K562 (cell line): Measurements from ENCODE around the gene ZNF689. TPM values are rescaled to one million over a fixed set of nuclear protein-coding genes. Genes with fewer than 3 reads are reported as not detected.

Source experiments
- ARID4B ChIP-seq: sonication (generic); formaldehyde crosslinking; IDR thresholded peaks from 2 replicates; pipeline ENCODE4 v1.8.0; 2022; ENCODE audit warnings: mild to moderate bottlenecking, missing genetic modification reagents
- BRD4 ChIP-seq: fragments of 200-600 bp; sonication (generic); IDR thresholded peaks from 2 replicates; pipeline ENCODE4 v1.6.1; 2017; ENCODE audit warnings: inconsistent platforms
- C11orf30 ChIP-seq: fragments of 450-650 bp; IDR thresholded peaks from 2 replicates; pipeline ENCODE4 v1.6.1; 2016; ENCODE audit warnings: low read depth, mild to moderate bottlenecking
- CXXC5 ChIP-seq: fragments of 250-450 bp; sonication (Bioruptor Pico); IDR thresholded peaks from 2 replicates; pipeline ENCODE4 v1.8.0; 2022; ENCODE audit warnings: inconsistent platforms, mild to moderate bottlenecking, moderate library complexity
- DNMT1 ChIP-seq: fragments of 450-650 bp; IDR thresholded peaks from 2 replicates; pipeline ENCODE4 v1.6.1; 2016; ENCODE audit warnings: antibody characterized with exemption, mild to moderate bottlenecking
- ESRRB ChIP-seq: fragments of 250-450 bp; sonication (Bioruptor Pico); IDR thresholded peaks from 2 replicates; pipeline ENCODE4 v1.5.0; 2020; ENCODE audit warnings: mild to moderate bottlenecking, moderate library complexity, borderline replicate concordance
- HDAC3 ChIP-seq: fragments of 450-650 bp; IDR thresholded peaks from 2 replicates; pipeline ENCODE4 v1.6.1; 2018; ENCODE audit warnings: borderline replicate concordance, mild to moderate bottlenecking, moderate library complexity; ENCODE audit not compliant: partially characterized antibody
- ILF3 ChIP-seq: fragments of 450-650 bp; IDR thresholded peaks from 2 replicates; pipeline ENCODE4 v1.6.1; 2018; ENCODE audit warnings: antibody characterized with exemption, mild to moderate bottlenecking, moderate library complexity, borderline replicate concordance
- MBD2 ChIP-seq: sonication (generic); IDR thresholded peaks from 2 replicates; pipeline ENCODE4 v1.6.1; 2016; ENCODE audit warnings: low read depth, borderline replicate concordance
- MED1 ChIP-seq: sonication (generic); formaldehyde crosslinking; IDR thresholded peaks from 2 replicates; pipeline ENCODE4 v1.8.1; 2023; ENCODE audit warnings: missing genetic modification reagents, borderline replicate concordance
- PML ChIP-seq: IDR thresholded peaks from 2 replicates; pipeline ENCODE4 v1.6.1; 2012; ENCODE audit warnings: low read length, inconsistent platforms
- SREBF1 ChIP-seq: fragments of 150-350 bp; IDR thresholded peaks from 2 replicates; pipeline ENCODE4 v1.6.1; 2014; ENCODE audit warnings: antibody characterized with exemption, low read depth, low read length, borderline replicate concordance
- STAG1 ChIP-seq: sonication (generic); formaldehyde crosslinking; IDR thresholded peaks from 2 replicates; pipeline ENCODE4 v1.5.0; 2020; ENCODE audit warnings: missing genetic modification reagents, borderline replicate concordance
- TAF9B ChIP-seq: fragments of 450-650 bp; IDR thresholded peaks from 2 replicates; pipeline ENCODE4 v1.6.1; 2018; ENCODE audit warnings: mild to moderate bottlenecking; ENCODE audit not compliant: partially characterized antibody
- ZBTB33 ChIP-seq: sonication (generic); formaldehyde crosslinking; IDR thresholded peaks from 2 replicates; pipeline ENCODE4 v1.8.1; 2023; ENCODE audit warnings: mild to moderate bottlenecking, missing genetic modification reagents
- ZKSCAN1 ChIP-seq: fragments of 150-350 bp; IDR thresholded peaks from 2 replicates; pipeline ENCODE4 v1.6.1; 2016; ENCODE audit warnings: low read depth, low read length
- ZNF57 ChIP-seq: fragments of 450-650 bp; formaldehyde crosslinking; IDR thresholded peaks from 2 replicates; pipeline ENCODE4 v1.4.0; 2020; ENCODE audit warnings: mild to moderate bottlenecking, moderate library complexity
- ZSCAN29 ChIP-seq: fragments of 450-650 bp; IDR thresholded peaks from 2 replicates; pipeline ENCODE4 v1.6.1; 2017
- polyA plus RNA-seq, 8 experiments: library from polyadenylated mRNA; depleted of rRNA in 4 of 8; stranded (reverse) in 5 of 8; unstranded in 3 of 8; fragments of >200 nt; fragmentation: Nextera tagmentation in 2 of 8; fragmentation: Illumina TruSeq in 1 of 8; extraction: Ambion mirVana in 2 of 8; extraction: Trizol in 1 of 8; gene quantifications; 2 replicates each; pipeline versions ENCODE4 v1.2.1 to v1.2.3, GENCODE V29; 2011 to 2014; ENCODE audit warnings: inconsistent platforms in 1 of 8, missing spikeins in 1 of 8
- total RNA-seq, 7 experiments: library from RNA; depleted of rRNA in 6 of 7; stranded (reverse); fragments of >200 nt in 6 of 7; fragmentation: Illumina TruSeq in 2 of 7; extraction: Trizol in 2 of 7; gene quantifications; 2 replicates each; pipeline versions ENCODE4 v1.2.1 to v1.2.3, GENCODE V29; 2011 to 2021; ENCODE audit warnings: low replicate concordance in 1 of 7
- TF ChIP-seq, protein P1 (sequence below): fragments of 450-650 bp; IDR thresholded peaks from 2 replicates; pipeline ENCODE4 v1.6.1; 2016
- TF ChIP-seq, protein P2 (sequence below): fragments of 450-650 bp; IDR thresholded peaks from one replicate; pipeline ENCODE4 v1.6.1; 2018; ENCODE audit warnings: mild to moderate bottlenecking, moderate library complexity; ENCODE audit not compliant: partially characterized antibody

The ZNF689 gene
- total and polyA plus RNA-seq, 9 of the 15 experiments (the other 6 are each of a cell fraction or from before 2014, with no cell fraction given): 5.4 to 15.4 (median 10.8) TPM

- no peak for TF ChIP-seq BRD4
- TF ChIP-seq SREBF1: no peak
- no peak for TF ChIP-seq TAF9B
- TF ChIP-seq, protein P1, sequence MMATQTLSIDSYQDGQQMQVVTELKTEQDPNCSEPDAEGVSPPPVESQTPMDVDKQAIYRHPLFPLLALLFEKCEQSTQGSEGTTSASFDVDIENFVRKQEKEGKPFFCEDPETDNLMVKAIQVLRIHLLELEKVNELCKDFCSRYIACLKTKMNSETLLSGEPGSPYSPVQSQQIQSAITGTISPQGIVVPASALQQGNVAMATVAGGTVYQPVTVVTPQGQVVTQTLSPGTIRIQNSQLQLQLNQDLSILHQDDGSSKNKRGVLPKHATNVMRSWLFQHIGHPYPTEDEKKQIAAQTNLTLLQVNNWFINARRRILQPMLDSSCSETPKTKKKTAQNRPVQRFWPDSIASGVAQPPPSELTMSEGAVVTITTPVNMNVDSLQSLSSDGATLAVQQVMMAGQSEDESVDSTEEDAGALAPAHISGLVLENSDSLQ: no peak
- no peak for TF ChIP-seq DNMT1
- peak; percentile 82 for TF ChIP-seq CXXC5 (CRISPR knock-in tag)
- peak; percentile 17; the same call in 1 of the 2 replicates for TF ChIP-seq MBD2
- TF ChIP-seq ZSCAN29: no peak
- no peak; the same call in 1 of the 2 replicates for TF ChIP-seq STAG1
- TF ChIP-seq ILF3: no peak; the same call in 1 of the 2 replicates
- no peak for TF ChIP-seq C11orf30
- TF ChIP-seq PML: no peak; the same call in 1 of the 2 replicates
- TF ChIP-seq ZNF57 (CRISPR knock-in tag): no peak
- TF ChIP-seq ZBTB33: no peak
- no peak for TF ChIP-seq ESRRB (CRISPR knock-in tag)
- TF ChIP-seq MED1 (CRISPR knock-in tag): no peak
- no peak for TF ChIP-seq ZKSCAN1
- no peak for TF ChIP-seq ARID4B
- TF ChIP-seq HDAC3: no peak
- TF ChIP-seq, protein P2, sequence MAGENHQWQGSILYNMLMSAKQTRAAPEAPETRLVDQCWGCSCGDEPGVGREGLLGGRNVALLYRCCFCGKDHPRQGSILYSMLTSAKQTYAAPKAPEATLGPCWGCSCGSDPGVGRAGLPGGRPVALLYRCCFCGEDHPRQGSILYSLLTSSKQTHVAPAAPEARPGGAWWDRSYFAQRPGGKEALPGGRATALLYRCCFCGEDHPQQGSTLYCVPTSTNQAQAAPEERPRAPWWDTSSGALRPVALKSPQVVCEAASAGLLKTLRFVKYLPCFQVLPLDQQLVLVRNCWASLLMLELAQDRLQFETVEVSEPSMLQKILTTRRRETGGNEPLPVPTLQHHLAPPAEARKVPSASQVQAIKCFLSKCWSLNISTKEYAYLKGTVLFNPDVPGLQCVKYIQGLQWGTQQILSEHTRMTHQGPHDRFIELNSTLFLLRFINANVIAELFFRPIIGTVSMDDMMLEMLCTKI: no peak
These were observed 41.2 kb upstream of the ZNF689 start (continued) for GRCh38 chr16:30651124-30652004.
